Osteocyte (in vitro differentiated cells): ENCODE measurements around the gene RCOR3. TPM values are rescaled to one million over a fixed set of nuclear protein-coding genes. Genes with fewer than 3 reads are reported as not detected.
"Not testable (repeated sequence)": the region's sequence is repeated elsewhere in the genome, so short reads cannot be mapped to it uniquely, and the experiment has no call there.

Source experiments
- DNase-seq: peaks from one replicate; pipeline ENCODE4 v3.0.0; 2021; ENCODE audit warnings: mixed read lengths; ENCODE audit not compliant: unreplicated experiment; ENCODE audit errors: extremely low spot score
- H3K27ac Mint-ChIP-seq: one replicate; pipeline ENCODE4 v1.8.0; 2021; ENCODE audit warnings: mild to moderate bottlenecking, mixed read lengths; ENCODE audit not compliant: unreplicated experiment
- H3K27me3 Mint-ChIP-seq: one replicate; pipeline ENCODE4 v1.8.0; 2021; ENCODE audit warnings: mixed read lengths; ENCODE audit not compliant: unreplicated experiment
- H3K36me3 Mint-ChIP-seq: one replicate; pipeline ENCODE4 v1.8.0; 2021; ENCODE audit warnings: mixed read lengths; ENCODE audit not compliant: unreplicated experiment
- H3K4me1 Mint-ChIP-seq: one replicate; pipeline ENCODE4 v1.8.0; 2021; ENCODE audit warnings: mixed read lengths; ENCODE audit not compliant: unreplicated experiment
- H3K4me3 Mint-ChIP-seq: one replicate; pipeline ENCODE4 v1.8.0; 2021; ENCODE audit warnings: mild to moderate bottlenecking, moderate library complexity, mixed read lengths; ENCODE audit not compliant: unreplicated experiment
- H3K9me3 Mint-ChIP-seq: one replicate; pipeline ENCODE4 v1.8.0; 2021; ENCODE audit warnings: mixed read lengths; ENCODE audit not compliant: unreplicated experiment
- CTCF ChIP-seq: fragments of 200-600 bp; sonication (generic); IDR thresholded peaks from 2 replicates; pipeline ENCODE4 v1.5.0; 2021; ENCODE audit warnings: antibody characterized with exemption, mild to moderate bottlenecking, moderate library complexity
- total RNA-seq: library from RNA; stranded (reverse); gene quantifications from 2 replicates; pipeline ENCODE4 v1.2.1, GENCODE V29; 2021

Gene RCOR3
- total RNA-seq, 1 donor from 2014 or later, result 51.0 TPM

DNA sequence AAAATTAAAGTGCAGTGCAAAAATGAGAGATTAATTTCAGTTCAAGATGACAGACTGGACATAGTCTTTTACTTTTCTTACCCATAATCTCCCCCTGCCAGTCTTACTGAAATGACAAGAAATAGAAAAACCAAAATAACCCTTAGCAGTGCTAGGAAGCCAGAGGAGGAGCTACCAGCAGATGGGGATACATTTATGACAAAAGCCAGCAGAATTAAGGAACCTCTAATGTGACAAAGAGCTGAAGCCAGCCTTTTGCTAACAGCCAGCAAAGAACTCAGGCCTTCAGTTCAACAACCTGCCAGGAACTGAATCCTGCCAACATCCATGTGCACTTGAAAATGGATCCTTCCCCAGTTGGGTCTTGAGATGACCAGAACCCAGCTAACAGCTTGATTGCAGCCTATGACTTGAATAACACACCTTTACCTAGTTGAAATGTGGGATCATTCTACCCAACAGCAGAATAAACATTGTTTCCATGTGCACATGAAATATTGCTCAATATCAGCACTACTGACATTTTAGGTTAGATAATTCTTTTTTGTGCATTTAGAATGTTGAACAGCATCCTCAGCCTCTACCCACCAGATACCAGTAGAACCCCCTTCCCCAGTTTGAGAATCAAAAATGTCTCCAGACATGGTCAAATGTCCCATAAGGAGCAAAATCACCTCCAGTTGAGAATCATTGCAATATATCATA, 59.6 kb downstream of the RCOR3 start:
- H3K27me3 Mint-ChIP-seq, result no peaks in the 10 kb centered on the region
- H3K9me3 Mint-ChIP-seq, result no peaks in the 10 kb centered on the region
- H3K4me1 Mint-ChIP-seq, result no peaks in the 10 kb centered on the region
- DNase-seq, result no peak
- H3K36me3 Mint-ChIP-seq, result peaks cover 25% of the 10 kb centered on the region
- no peak overlapping the region for H3K4me3 Mint-ChIP-seq
- no peak overlapping the region for H3K27ac Mint-ChIP-seq
- no peak for TF ChIP-seq CTCF

GRCh38 chr1:211319892-211320291, 60.7 kb downstream of the RCOR3 start:
- TF ChIP-seq CTCF, result no peak
- Mint-ChIP-seq H3K4me3 (no peak overlapping the region), H3K9me3 (no peaks in the 10 kb centered on the region), H3K27me3 (no peaks in the 10 kb centered on the region), H3K4me1 (no peaks in the 10 kb centered on the region), H3K27ac (no peak overlapping the region), H3K36me3 (peaks cover 16% of the 10 kb centered on the region)
- no peak for DNase-seq

GRCh38 chr1:211320980-211321379, 61.8 kb downstream of the RCOR3 start:
- no peaks in the 10 kb centered on the region for H3K27me3 Mint-ChIP-seq
- H3K4me3 Mint-ChIP-seq, result no peak overlapping the region
- H3K4me1 Mint-ChIP-seq, result peaks cover 2% of the 10 kb centered on the region
- no peak for DNase-seq
- peaks cover 10% of the 10 kb centered on the region for H3K36me3 Mint-ChIP-seq
- TF ChIP-seq CTCF, result no peak
- no peaks in the 10 kb centered on the region for H3K9me3 Mint-ChIP-seq
- no peak overlapping the region for H3K27ac Mint-ChIP-seq

GRCh38 chr1:211321646-211322045, 62.5 kb downstream of the RCOR3 start:
- not testable (repeated sequence) for H3K27ac Mint-ChIP-seq, H3K4me3 Mint-ChIP-seq, H3K9me3 Mint-ChIP-seq, H3K36me3 Mint-ChIP-seq, H3K27me3 Mint-ChIP-seq, DNase-seq, H3K4me1 Mint-ChIP-seq

GRCh38 chr1:211323156-211324063, 64.2 kb downstream of the RCOR3 start:
- Mint-ChIP-seq H3K4me1 (peaks cover 17% of the 10 kb centered on the region), H3K9me3 (no peaks in the 10 kb centered on the region), H3K27ac (no peak overlapping the region), H3K4me3 (no peak overlapping the region), H3K36me3 (no peaks in the 10 kb centered on the region), H3K27me3 (no peaks in the 10 kb centered on the region)
- no peak for DNase-seq
- peak; percentile 88 for TF ChIP-seq CTCF
